Activated T-helper 17 cell treated with anti-CD3 and anti-CD28 coated beads, Interleukin-2, amount 50 U/mL, for 72 hours (primary cell): ENCODE measurements around the gene CCDC89. TPM values are rescaled to one million over a fixed set of nuclear protein-coding genes. Genes with fewer than 3 reads are reported as not detected.

ENCODE experiments used
- ATAC-seq: fragments of 150-1000 bp; cut with Tn5 transposase; replicated peaks from 2 replicates; pipeline ENCODE4 v1.10.0; 2021; ENCODE audit warnings: mild to moderate bottlenecking, moderate library complexity
- H3K27ac Mint-ChIP-seq: one replicate; pipeline ENCODE4 v1.8.0; 2022; ENCODE audit warnings: mixed read lengths
- H3K27me3 Mint-ChIP-seq: one replicate; pipeline ENCODE4 v1.8.0; 2022; ENCODE audit warnings: mixed read lengths
- H3K36me3 Mint-ChIP-seq: one replicate; pipeline ENCODE4 v1.8.0; 2022; ENCODE audit warnings: low read depth, mild to moderate bottlenecking, mixed read lengths
- H3K4me1 Mint-ChIP-seq: one replicate; pipeline ENCODE4 v1.8.0; 2022; ENCODE audit warnings: mixed read lengths
- H3K4me3 Mint-ChIP-seq: one replicate; pipeline ENCODE4 v1.8.0; 2022; ENCODE audit warnings: mild to moderate bottlenecking, mixed read lengths
- H3K9me3 Mint-ChIP-seq: one replicate; pipeline ENCODE4 v1.8.0; 2022; ENCODE audit warnings: mixed read lengths
- total RNA-seq, 2 donors: library from RNA; stranded (reverse); gene quantifications; one replicate each; pipeline ENCODE4 v1.2.3, GENCODE V29; 2022

CCDC89 gene
- not detected for total RNA-seq

DNA sequence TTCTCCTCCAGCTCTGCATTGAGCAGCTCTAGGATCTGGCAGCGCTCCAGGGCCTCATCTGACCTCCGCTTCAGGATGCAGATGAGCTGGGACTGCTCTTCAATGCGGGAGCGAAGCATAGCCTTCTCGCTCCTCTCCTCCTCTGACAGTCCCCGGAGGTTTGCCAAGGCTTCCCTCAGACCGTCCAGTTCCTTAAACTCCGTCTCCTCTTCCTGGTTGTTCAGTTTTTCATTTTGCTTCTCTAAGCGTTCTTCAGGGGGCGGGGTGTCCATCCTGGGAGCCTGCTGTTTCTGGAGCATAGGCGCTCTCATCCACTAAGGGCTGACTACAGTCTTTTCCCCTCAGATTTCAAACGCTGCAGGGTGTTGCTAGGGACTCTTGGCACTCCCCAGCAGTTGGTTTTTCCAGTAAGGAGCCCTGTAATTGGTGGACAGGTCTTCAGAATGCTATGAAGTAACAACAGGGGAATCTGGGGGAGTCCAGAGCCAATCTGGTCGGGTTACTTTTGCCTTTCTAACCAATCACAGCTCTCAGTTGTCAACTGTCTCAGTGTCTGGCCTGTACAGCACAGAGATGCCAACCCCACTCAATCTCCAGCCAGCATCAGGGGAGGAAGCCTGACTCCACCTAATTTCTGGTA is at the start of gene CCDC89:
CCDC89 (minus strand) TSS at position 376 of the 640 bp plus-strand sequence; CDS start at position 311, 65 bp downstream.
- ATAC-seq, result no peak

DNA sequence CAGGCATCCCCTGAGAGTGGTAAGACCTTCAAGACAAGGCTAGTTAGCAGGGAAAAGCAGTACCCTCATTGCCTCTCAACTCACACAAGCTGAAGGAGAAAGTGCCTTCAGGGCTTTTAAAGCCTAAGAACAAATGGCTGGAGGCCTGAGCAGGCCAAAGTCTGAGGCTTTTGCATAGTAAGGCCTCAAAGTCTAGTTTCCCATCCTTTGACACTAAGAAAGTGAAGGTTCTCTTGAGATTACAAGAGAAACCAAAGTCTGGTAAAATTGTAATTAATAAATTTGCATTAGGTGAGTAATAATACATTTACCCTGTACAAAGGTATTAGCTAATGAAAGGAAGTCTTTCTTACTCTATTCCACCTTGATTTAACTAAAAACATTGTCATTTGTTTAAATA is 47.0 kb upstream of the CCDC89 start:
- peaks cover 9% of the 10 kb centered on the region for H3K36me3 Mint-ChIP-seq
- H3K27ac Mint-ChIP-seq, result no peak overlapping the region
- H3K9me3 Mint-ChIP-seq, result no peaks in the 10 kb centered on the region
- ATAC-seq, result no peak
- no peak overlapping the region for H3K4me3 Mint-ChIP-seq
- no peaks in the 10 kb centered on the region for H3K27me3 Mint-ChIP-seq
- no peaks in the 10 kb centered on the region for H3K4me1 Mint-ChIP-seq

More for the DNA sequence above, at the start of gene CCDC89:
- peaks cover 5% of the 10 kb centered on the region for H3K36me3 Mint-ChIP-seq
- no peak within 1 kb of the TSS for H3K4me3 Mint-ChIP-seq
- no peaks in the 10 kb centered on the region for H3K27me3 Mint-ChIP-seq
- peaks cover 13% of the 10 kb centered on the region for H3K4me1 Mint-ChIP-seq
- no peaks in the 10 kb centered on the region for H3K9me3 Mint-ChIP-seq
- H3K27ac Mint-ChIP-seq, result no peak within 1 kb of the TSS

DNA sequence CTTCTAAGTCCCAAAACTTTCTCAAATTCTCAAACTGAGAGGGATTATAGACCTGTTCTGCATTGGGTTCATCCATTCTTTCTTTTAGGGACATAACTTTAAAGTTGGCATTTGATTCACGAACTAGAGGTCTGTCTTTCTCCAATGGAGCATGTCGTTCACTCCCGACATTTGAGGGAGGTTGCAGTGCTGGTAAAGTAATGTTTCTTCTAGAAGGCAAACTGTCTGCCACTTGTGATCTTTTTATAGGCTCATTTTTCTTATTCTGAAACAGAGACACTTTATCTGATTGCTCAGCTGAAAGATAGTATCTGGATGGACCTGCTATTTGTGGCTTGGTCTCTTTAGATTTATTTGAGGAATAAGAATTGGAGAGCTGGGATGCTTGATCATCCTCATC is 40.4 kb upstream of the CCDC89 start:
- Mint-ChIP-seq H3K4me3 (no peak overlapping the region), H3K27ac (no peak overlapping the region), H3K27me3 (no peaks in the 10 kb centered on the region), H3K9me3 (no peaks in the 10 kb centered on the region), H3K36me3 (no peaks in the 10 kb centered on the region), H3K4me1 (no peaks in the 10 kb centered on the region)
- ATAC-seq, result no peak

DNA sequence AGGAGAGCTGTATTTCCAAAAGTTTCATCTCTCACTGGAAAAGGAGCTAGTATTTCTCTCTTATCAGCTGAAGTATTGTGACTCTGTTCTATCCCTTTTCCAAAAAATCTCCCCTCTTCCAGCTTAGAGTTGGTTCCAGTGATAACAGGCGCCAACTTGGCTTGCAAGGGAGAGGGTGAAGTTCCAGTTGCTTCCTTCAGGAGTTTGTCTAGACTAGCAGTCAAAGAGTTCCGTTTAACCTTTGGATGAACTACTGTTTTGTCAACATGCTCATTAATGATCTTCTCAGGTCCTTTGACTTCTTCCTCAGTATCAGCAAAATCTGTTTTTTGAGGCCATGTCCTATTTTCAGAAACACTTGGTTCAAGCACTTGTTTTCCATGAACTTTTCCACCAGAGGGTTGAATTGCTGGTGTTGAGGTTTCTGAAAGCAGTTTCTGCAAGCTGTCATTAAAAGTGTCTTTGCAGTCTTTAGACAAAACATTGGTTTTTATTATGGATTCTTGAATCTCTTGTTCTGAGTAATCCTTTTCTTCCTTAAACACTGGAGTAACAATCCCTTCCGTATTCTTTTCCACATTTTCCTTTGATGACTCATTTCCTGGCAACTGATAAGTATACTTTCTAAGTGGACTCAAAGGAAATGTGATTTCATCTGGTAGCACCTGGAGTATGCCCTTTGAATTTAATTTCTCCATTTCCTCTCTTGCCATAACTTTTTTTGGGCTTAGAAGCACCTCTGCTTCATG is 39.7 kb upstream of the CCDC89 start:
- Mint-ChIP-seq H3K4me3 (no peak overlapping the region), H3K27ac (no peak overlapping the region), H3K9me3 (no peaks in the 10 kb centered on the region), H3K36me3 (no peaks in the 10 kb centered on the region), H3K27me3 (no peaks in the 10 kb centered on the region), H3K4me1 (no peaks in the 10 kb centered on the region)
- no peak for ATAC-seq

DNA sequence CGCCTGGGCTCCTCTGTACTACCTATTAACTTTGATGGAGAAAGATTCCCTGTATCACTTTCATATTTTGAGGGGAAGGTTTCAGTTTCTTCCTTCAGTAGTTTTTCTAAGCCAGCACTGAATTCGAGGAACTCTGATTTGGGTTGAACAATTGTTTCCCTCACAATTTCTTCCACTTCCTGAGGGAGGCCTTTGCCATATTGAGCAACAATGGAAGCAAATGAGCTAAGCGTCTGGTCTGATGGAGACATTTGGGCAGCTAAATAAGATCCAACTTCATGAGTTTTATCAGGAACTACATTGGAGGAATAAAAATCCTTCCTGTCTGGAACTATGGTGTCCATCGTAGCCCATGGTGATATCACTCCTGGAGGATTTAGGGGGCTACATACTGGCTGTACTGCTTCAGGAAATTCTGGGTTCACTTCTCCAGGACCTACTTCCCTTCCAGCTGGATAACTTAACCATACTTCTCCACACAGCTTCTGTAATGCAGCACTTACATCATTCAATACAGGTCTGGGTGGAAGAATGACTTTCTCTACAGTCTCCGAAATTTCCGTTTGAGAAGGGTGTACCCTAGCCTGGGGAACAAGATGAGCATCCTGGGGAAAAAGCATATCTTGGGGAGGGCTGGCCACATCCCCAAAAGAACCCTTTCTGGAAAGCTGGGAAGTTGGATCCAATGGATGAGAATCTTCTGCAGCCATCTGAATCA is 38.9 kb upstream of the CCDC89 start:
- H3K9me3 Mint-ChIP-seq, result no peaks in the 10 kb centered on the region
- H3K27ac Mint-ChIP-seq, result no peak overlapping the region
- H3K4me1 Mint-ChIP-seq, result no peaks in the 10 kb centered on the region
- no peaks in the 10 kb centered on the region for H3K27me3 Mint-ChIP-seq
- ATAC-seq, result no peak
- no peak overlapping the region for H3K4me3 Mint-ChIP-seq
- H3K36me3 Mint-ChIP-seq, result no peaks in the 10 kb centered on the region

DNA sequence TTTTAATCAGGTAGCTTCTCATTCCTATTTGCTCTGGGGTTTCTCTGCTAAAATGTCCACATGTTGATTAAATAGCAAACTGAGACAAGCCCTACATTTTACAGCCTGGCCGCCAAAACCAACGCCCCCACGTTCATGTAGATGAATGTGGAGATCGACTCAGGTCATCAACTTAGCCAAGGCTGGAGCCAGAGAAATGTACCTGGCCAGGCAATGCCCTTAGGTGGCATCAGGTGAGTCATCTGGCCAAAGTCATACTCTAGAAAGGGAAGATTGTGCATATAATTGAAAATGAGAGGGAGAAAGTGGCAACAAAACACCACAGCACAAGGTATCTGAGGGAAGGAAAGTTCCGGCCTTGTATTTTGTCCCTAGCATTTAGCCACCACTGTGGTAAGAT is 37.1 kb upstream of the CCDC89 start:
- Mint-ChIP-seq H3K36me3 (no peaks in the 10 kb centered on the region), H3K27ac (no peak overlapping the region), H3K27me3 (no peaks in the 10 kb centered on the region), H3K9me3 (no peaks in the 10 kb centered on the region), H3K4me1 (no peaks in the 10 kb centered on the region), H3K4me3 (no peak overlapping the region)
- no peak for ATAC-seq

DNA sequence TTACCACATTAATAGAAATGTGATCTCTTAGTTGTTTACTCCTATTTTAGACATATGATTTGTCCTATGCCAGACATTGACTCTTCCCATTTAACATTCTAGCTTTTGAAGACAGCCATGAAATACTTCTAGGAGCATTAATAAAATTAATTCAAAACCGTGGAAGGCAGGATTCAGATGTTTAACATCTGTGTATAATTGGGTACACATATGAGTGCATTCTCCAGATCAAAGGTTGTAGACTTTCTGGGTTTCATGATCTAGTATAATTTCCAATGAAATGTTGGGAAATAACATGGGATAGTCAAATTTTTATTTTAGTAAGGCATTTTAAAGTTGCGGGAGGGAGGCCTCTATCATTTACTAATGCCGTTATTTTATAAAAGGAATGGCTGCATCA is 35.2 kb upstream of the CCDC89 start:
- no peaks in the 10 kb centered on the region for H3K9me3 Mint-ChIP-seq
- H3K4me1 Mint-ChIP-seq, result no peaks in the 10 kb centered on the region
- no peaks in the 10 kb centered on the region for H3K27me3 Mint-ChIP-seq
- no peak overlapping the region for H3K27ac Mint-ChIP-seq
- no peak overlapping the region for H3K4me3 Mint-ChIP-seq
- H3K36me3 Mint-ChIP-seq, result no peaks in the 10 kb centered on the region
- no peak for ATAC-seq

DNA sequence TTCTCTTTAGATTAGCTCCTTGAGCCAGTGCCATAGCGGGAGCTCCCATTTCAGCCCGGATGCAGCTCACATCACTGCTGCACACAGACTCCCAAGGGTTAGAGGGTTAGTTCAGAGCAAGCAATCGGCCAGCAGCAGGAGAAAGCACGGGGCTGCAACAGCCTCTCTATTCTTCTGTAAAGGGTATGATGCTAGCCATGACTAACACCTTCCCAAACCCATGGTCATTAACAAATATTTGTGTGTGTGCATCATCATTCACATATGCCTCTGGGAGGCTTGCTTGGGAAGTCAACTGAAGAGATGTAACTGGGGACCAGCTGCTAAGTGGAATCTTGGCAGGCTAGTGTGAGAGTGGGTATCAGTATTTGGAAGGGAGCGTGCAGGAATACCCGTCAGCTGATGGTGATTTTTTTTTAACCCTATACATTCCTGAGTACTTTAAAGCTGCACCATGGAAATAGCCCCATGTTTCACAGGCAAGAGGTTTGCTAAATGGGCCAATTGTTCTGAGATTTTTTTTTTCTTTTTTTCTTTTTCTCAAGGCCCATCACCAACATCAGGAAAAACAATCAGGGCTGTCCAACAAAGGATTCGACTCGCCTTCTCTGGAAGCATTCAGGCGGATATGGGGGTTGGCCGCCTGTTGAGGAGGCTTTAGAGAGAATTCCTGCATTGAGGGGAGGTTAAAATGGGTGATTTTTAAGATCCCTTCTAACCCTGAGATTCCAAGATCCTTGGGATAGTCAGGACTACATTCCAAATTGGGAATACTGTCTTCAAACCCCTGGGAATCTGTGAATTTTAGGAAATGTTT is 33.2 kb upstream of the CCDC89 start:
- Mint-ChIP-seq H3K4me3 (no peak overlapping the region), H3K36me3 (no peaks in the 10 kb centered on the region), H3K27ac (no peak overlapping the region), H3K4me1 (no peaks in the 10 kb centered on the region), H3K9me3 (no peaks in the 10 kb centered on the region), H3K27me3 (no peaks in the 10 kb centered on the region)
- ATAC-seq, result no peak

DNA sequence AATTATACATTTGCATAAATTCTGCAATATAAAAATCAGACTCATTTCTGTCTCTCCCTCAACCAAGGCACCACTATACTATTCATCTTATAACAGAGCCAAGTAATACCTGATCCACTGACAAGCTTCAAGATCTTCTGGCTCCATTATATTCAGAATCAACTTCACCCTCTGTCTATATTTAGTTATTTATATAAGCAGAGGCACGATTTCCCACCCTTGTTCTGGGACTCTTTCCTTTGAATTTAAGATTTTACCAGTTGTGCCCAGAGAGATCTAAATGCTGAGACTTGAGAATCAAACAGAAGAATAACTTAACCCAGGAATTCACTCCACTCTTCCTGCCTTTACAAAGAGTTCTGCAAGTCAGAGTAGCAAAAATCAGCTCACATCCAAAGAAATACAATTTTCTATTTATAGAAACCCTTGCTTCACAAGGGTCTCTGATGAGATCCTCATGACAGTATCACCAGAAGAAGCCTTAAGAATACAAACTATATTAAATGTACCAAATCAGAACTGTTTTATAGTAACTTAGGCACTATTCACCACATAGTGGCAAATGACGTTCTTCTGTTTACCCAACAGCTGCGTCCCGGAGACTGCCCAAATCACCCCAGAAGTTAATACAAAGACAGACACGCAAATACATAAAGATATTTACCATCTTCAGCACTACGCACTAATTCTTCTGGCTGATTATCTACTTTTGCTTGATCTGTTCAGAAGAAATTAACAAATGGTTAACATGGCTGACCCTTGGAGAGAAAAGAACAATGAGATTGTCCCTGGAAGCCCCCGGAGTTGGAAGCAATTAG is 32.3 kb upstream of the CCDC89 start:
- ATAC-seq, result no peak
- H3K36me3 Mint-ChIP-seq, result no peaks in the 10 kb centered on the region
- H3K4me3 Mint-ChIP-seq, result no peak overlapping the region
- no peaks in the 10 kb centered on the region for H3K9me3 Mint-ChIP-seq
- H3K27me3 Mint-ChIP-seq, result no peaks in the 10 kb centered on the region
- H3K27ac Mint-ChIP-seq, result peak overlapping the region; percentile 21
- H3K4me1 Mint-ChIP-seq, result no peaks in the 10 kb centered on the region

DNA sequence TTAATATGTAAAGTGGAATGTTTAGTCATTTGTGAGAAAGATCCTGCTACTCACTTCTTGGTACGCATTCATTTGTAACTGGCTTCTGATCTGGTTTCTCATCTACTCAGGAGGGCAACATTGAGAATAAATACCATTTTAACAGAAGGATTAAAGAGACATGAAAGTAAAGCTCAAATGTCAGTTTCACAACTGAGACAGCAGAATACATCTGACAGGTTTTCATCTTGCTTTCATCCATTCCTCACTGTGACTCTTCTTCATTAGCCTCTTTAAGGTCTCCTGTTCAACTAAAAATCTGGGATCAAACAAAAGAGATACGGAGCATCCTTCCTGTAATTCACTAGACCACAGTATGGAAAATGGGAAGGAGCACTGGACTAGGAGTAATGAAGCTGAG is 31.4 kb upstream of the CCDC89 start:
- Mint-ChIP-seq H3K27ac (no peak overlapping the region), H3K4me3 (no peak overlapping the region), H3K4me1 (no peaks in the 10 kb centered on the region), H3K9me3 (no peaks in the 10 kb centered on the region), H3K27me3 (no peaks in the 10 kb centered on the region), H3K36me3 (no peaks in the 10 kb centered on the region)
- no peak for ATAC-seq

DNA sequence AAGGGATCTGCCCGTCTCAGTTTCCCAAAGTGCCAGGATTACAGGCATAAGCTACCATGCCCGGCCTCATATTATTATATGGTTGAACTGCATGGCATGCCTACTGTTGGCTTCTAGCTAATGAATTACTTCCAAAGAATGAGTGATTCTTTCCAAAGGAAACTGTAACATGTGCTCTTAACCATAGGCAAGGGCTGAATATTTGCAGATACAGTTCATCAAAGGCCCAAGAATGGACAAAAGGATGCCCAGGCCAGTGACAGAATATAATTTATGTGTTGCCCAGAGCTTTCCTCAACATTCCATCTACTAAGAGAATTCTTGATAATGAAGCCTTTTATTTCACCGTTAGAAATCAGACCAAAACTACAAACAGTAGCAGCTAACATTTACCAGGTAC is 27.0 kb upstream of the CCDC89 start:
- Mint-ChIP-seq H3K4me1 (no peaks in the 10 kb centered on the region), H3K4me3 (no peak overlapping the region), H3K27me3 (no peaks in the 10 kb centered on the region), H3K9me3 (no peaks in the 10 kb centered on the region), H3K27ac (no peak overlapping the region), H3K36me3 (no peaks in the 10 kb centered on the region)
- ATAC-seq, result no peak

DNA sequence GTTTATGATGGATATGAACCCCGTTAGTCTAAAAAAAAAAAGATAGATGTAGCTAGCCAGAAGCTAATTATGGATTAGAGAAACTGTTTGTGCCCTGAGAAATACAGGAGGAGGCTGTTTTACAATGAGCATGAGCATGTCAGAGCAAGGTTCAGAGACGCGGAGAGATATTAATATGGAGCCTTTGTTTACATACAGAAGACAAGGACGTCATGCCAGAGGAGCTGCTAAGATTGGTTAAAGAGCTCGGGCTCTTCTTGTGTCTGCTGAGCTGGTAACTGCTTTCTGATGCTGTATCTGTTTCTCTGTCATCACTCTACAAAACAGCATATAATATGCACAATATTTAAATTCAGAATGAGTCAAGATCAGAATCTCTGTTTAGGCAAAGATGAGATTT is 24.9 kb upstream of the CCDC89 start:
- no peaks in the 10 kb centered on the region for H3K27me3 Mint-ChIP-seq
- H3K4me1 Mint-ChIP-seq, result no peaks in the 10 kb centered on the region
- ATAC-seq, result no peak
- no peaks in the 10 kb centered on the region for H3K36me3 Mint-ChIP-seq
- H3K27ac Mint-ChIP-seq, result no peak overlapping the region
- no peaks in the 10 kb centered on the region for H3K9me3 Mint-ChIP-seq
- H3K4me3 Mint-ChIP-seq, result no peak overlapping the region

DNA sequence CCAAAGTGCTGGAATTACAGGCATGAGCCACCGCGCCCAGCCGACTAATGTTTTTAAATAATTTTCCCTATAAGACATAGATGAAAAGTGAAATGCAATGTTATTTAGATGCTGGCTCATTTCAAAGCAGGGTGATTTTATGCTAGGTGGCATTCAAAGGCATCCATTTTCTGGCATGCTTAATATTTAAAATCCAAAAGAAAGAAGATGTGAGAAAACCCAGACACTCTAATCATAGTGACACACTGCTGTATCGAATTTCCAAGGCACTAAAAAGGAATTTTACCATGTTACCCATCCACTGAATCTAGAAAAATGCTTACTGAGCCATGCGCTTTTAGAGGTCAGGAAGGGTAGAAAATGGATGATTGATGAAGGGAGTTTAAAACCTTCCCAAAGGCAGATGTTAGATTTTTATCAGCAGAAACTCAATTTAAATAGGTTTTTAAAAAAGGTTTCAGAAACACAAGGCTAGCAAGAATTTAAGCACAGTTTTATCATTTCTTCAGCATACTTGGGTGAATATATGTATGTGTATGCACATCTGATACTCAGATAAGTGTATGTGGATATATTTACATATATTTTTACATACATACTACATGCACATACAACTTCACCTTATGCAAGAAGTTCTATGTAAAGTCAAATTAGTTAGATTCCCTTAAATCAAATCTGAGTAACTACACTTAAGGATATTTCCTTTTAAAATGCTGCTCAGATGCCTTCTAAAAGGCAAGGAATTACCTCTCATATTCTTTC is 24.1 kb upstream of the CCDC89 start:
- ATAC-seq, result no peak
- no peaks in the 10 kb centered on the region for H3K4me1 Mint-ChIP-seq
- H3K36me3 Mint-ChIP-seq, result no peaks in the 10 kb centered on the region
- no peak overlapping the region for H3K4me3 Mint-ChIP-seq
- H3K27ac Mint-ChIP-seq, result no peak overlapping the region
- no peaks in the 10 kb centered on the region for H3K27me3 Mint-ChIP-seq
- no peaks in the 10 kb centered on the region for H3K9me3 Mint-ChIP-seq
